DOHH2 (cell line): ENCODE data around the gene RAB28.

Experiments
- H3F3A ChIP-seq: fragments of 200-600 bp; sonication (generic), shearing (Covaris generic); 2 replicates; pipeline ENCODE4 v1.6.0; 2016; ENCODE audit warnings: antibody characterized with exemption, mild to moderate bottlenecking; ENCODE audit not compliant: control insufficient read depth, insufficient read depth
- H3K27ac ChIP-seq: fragments of 200-600 bp; sonication (generic); 2 replicates; pipeline ENCODE4 v1.5.1; 2014; ENCODE audit warnings: low read depth, mild to moderate bottlenecking, low read length, moderate library complexity
- H3K27me3 ChIP-seq: fragments of 200-600 bp; sonication (generic); 2 replicates; pipeline ENCODE4 v1.6.1; 2014; ENCODE audit warnings: mild to moderate bottlenecking, low read length, mixed read lengths; ENCODE audit not compliant: control insufficient read depth
- H3K36me3 ChIP-seq: fragments of 200-600 bp; sonication (generic); 2 replicates; pipeline ENCODE4 v1.6.1; 2014; ENCODE audit warnings: mild to moderate bottlenecking, low read length, moderate library complexity, mixed read lengths; ENCODE audit not compliant: control insufficient read depth
- H3K4me1 ChIP-seq: fragments of 200-600 bp; sonication (generic); 2 replicates; pipeline ENCODE4 v1.6.1; 2014; ENCODE audit warnings: mild to moderate bottlenecking, low read length, mixed read lengths; ENCODE audit not compliant: control insufficient read depth
- H3K4me2 ChIP-seq: fragments of 200-600 bp; sonication (generic); 2 replicates; pipeline ENCODE4 v1.6.0; 2014; ENCODE audit warnings: mild to moderate bottlenecking, low read length, moderate library complexity
- H3K4me3 ChIP-seq: fragments of 200-600 bp; sonication (generic); 2 replicates; pipeline ENCODE4 v1.5.1; 2014; ENCODE audit warnings: mild to moderate bottlenecking, low read length, mixed read lengths
- H3K79me2 ChIP-seq: fragments of 200-600 bp; sonication (generic); 2 replicates; pipeline ENCODE4 v1.6.1; 2014; ENCODE audit warnings: mild to moderate bottlenecking, low read length, mixed read lengths; ENCODE audit not compliant: control insufficient read depth
- H3K9me2 ChIP-seq: fragments of 200-600 bp; sonication (generic); replicated peaks from 2 replicates; pipeline ENCODE4 v1.6.1; 2014; ENCODE audit warnings: mild to moderate bottlenecking, low read length, mixed read lengths; ENCODE audit not compliant: control insufficient read depth
- H3K9me3 ChIP-seq: fragments of 200-600 bp; sonication (generic); 2 replicates; pipeline ENCODE4 v1.6.1; 2014; ENCODE audit warnings: antibody characterized with exemption, low read length, mixed read lengths; ENCODE audit not compliant: control insufficient read depth, insufficient read depth
- H4K20me1 ChIP-seq: fragments of 200-600 bp; sonication (generic); 2 replicates; pipeline ENCODE4 v1.6.0; 2014; ENCODE audit warnings: low read depth, mild to moderate bottlenecking, antibody characterized with exemption, low read length, moderate library complexity; ENCODE audit not compliant: control insufficient read depth, insufficient read depth
- CTCF ChIP-seq: fragments of 200-600 bp; sonication (generic); IDR thresholded peaks from one replicate; pipeline ENCODE4 v1.5.1; 2014; ENCODE audit warnings: antibody characterized with exemption, mild to moderate bottlenecking, low read depth, low read length; ENCODE audit not compliant: poor library complexity, severe bottlenecking
- EZH2phosphoT487 ChIP-seq: fragments of 200-600 bp; sonication (generic); IDR thresholded peaks from 2 replicates; pipeline ENCODE4 v1.6.1; 2017; ENCODE audit warnings: borderline replicate concordance, mild to moderate bottlenecking, antibody characterized with exemption, low read length, moderate library complexity, mixed read lengths

Gene RAB28

DNA sequence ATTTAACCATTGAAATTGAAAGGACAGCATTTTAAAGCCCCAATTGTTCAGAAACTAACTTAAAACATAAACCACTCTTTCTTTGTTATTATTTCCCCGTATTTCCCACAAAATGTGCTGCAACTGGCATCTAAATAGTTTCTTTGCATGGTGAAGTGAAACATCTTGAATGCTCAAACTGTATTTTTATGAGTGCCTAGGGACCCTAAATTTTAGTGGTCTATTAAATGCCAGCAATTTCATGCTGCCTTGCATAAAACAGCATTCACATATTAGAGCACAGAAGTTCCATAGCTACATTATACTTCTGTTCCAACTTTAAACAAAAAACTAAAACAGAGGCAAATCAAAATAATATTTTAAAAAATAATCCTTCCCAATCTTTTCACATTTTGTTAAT is 5.4 kb downstream of the RAB28 start:
- Histone ChIP-seq H3K79me2 (peaks cover 36% of the 10 kb centered on the region), H3K9me3 (no peaks in the 10 kb centered on the region), H3K4me3 (no peak overlapping the region), H4K20me1 (0 out of 2 replicates have a peak, but pooled peaks cover 5% of the 10 kb centered on the region), H3K27ac (no peak overlapping the region), H3K36me3 (peaks cover 11% of the 10 kb centered on the region), H3K27me3 (no peaks in the 10 kb centered on the region), H3K4me2 (no peak overlapping the region), H3K9me2 (no peaks in the 10 kb centered on the region), H3K4me1 (peaks cover 20% of the 10 kb centered on the region), H3F3A (no peaks in the 10 kb centered on the region)
- TF ChIP-seq EZH2phosphoT487 (no peak), CTCF (no peak)

GRCh38 chr4:13478131-13478530 is 6.0 kb downstream of the RAB28 start:
- H4K20me1 ChIP-seq, result 0 out of 2 replicates have a peak, but pooled peaks cover 1% of the 10 kb centered on the region
- no peak overlapping the region for H3K4me2 ChIP-seq
- no peaks in the 10 kb centered on the region for H3K9me2 ChIP-seq
- TF ChIP-seq CTCF, result no peak
- no peak for TF ChIP-seq EZH2phosphoT487
- H3K36me3 ChIP-seq, result peaks cover 11% of the 10 kb centered on the region
- no peak overlapping the region for H3K27ac ChIP-seq
- H3K4me3 ChIP-seq, result no peak overlapping the region
- no peaks in the 10 kb centered on the region for H3F3A ChIP-seq
- H3K9me3 ChIP-seq, result no peaks in the 10 kb centered on the region
- H3K27me3 ChIP-seq, result no peaks in the 10 kb centered on the region
- H3K79me2 ChIP-seq, result peaks cover 31% of the 10 kb centered on the region
- H3K4me1 ChIP-seq, result peaks cover 18% of the 10 kb centered on the region

GRCh38 chr4:13476915-13477314 is 7.2 kb downstream of the RAB28 start:
- H3K36me3 ChIP-seq, result peaks cover 11% of the 10 kb centered on the region
- H3K9me3 ChIP-seq, result no peaks in the 10 kb centered on the region
- H3K4me1 ChIP-seq, result peaks cover 11% of the 10 kb centered on the region
- H4K20me1 ChIP-seq, result no peaks in the 10 kb centered on the region
- no peaks in the 10 kb centered on the region for H3F3A ChIP-seq
- no peak for TF ChIP-seq EZH2phosphoT487
- no peak for TF ChIP-seq CTCF
- H3K9me2 ChIP-seq, result no peaks in the 10 kb centered on the region
- H3K27ac ChIP-seq, result no peak overlapping the region
- H3K79me2 ChIP-seq, result peaks cover 19% of the 10 kb centered on the region
- no peak overlapping the region for H3K4me3 ChIP-seq
- H3K4me2 ChIP-seq, result no peak overlapping the region
- no peaks in the 10 kb centered on the region for H3K27me3 ChIP-seq
